ENCODE data around the gene KLK12. TPM values are rescaled to one million over a fixed set of nuclear protein-coding genes. Genes with fewer than 3 reads are reported as not detected.

Gene KLK12
- total RNA-seq, 1 experiment from 2014 or later: not detected

DNA sequence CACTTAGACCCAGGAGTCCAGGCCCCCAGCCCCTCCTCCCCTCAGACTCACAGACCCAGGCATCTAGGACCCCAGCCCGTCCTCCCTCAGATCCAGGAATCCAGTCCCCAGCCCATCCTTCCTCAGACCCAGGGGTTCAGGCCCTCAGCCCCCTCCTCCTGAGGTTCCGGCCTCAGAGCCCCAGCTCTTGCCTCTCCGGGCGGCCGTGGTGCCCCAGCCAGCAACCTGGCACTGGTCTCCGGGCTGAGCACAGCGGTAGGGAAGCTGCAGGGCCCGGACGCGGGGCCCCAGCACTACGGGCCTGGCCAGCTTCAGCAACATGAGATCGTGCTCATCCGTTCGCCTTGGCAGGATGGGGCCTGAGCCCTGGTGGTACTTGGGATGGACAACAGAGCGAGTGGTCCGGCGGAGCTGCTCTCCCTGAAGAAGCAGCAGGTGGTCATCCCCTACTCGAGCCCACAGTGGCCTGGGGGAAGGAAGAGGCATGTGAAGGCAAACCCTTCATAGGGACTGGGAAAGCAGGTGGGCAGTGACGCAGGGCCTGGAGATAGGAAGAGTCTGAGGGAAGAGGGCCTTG, 19.0 kb downstream of the KLK12 start:
- Histone ChIP-seq H2AFZ (ENCODE audit: low read length) (no peak overlapping the region), H3K4me2 (ENCODE audit: insufficient read depth, insufficient read length, low read length) (no peak overlapping the region), H2BK5ac (ENCODE audit: insufficient read length, low read length) (no peak overlapping the region), H4K91ac (ENCODE audit: insufficient read length, low read depth, low read length) (no peak overlapping the region), H3K23ac (ENCODE audit: insufficient read length, low read depth, low read length) (no peak overlapping the region), H2BK15ac (ENCODE audit: low read depth, low read length) (no peak overlapping the region), H3K9me3 (ENCODE audit: control insufficient read depth, low read depth, low read length) (no peaks in the 10 kb centered on the region), H4K20me1 (ENCODE audit: control insufficient read depth, insufficient read depth, insufficient read length) (no peaks in the 10 kb centered on the region), H2AK5ac (ENCODE audit: insufficient read length, low read length) (no peak overlapping the region), H3K18ac (ENCODE audit: insufficient read length, low read depth, low read length) (no peak overlapping the region), H2BK20ac (ENCODE audit: low read depth, low read length, poor library complexity, severe bottlenecking) (no peak overlapping the region), H3K4me1 (ENCODE audit: insufficient read depth, low read length) (no peaks in the 10 kb centered on the region), H3K79me2 (ENCODE audit: insufficient read depth, low read length) (no peaks in the 10 kb centered on the region), H4K8ac (replicated peaks; ENCODE audit: insufficient read length, low read depth, low read length) (no peak overlapping the region), H3K56ac (ENCODE audit: insufficient read length, low read depth, low read length) (no peak overlapping the region), H2BK12ac (ENCODE audit: insufficient read length, low read depth, low read length) (no peak overlapping the region), H3K9ac (ENCODE audit: extremely low read depth, insufficient read length, low read length) (no peak overlapping the region), H2BK120ac (ENCODE audit: low read depth, low read length, poor library complexity, severe bottlenecking) (no peak overlapping the region), H3K23me2 (ENCODE audit: insufficient read length, low read depth, low read length, poor library complexity, severe bottlenecking) (peaks cover 16% of the 10 kb centered on the region), H3K27me3 (ENCODE audit: insufficient read depth, low read length) (no peaks in the 10 kb centered on the region; the same call in 1 of the 2 replicates), H3K14ac (ENCODE audit: insufficient read depth, low read length) (no peak overlapping the region), H3T11ph (ENCODE audit: low read length) (no peak overlapping the region), H3K27ac (ENCODE audit: insufficient read length, low read depth, low read length) (no peak overlapping the region), H4K5ac (ENCODE audit: insufficient read length, low read depth, low read length) (no peak overlapping the region), H3K4ac (ENCODE audit: low read depth, low read length) (no peak overlapping the region), H3K79me1 (ENCODE audit: insufficient read depth, low read depth, low read length, poor library complexity, severe bottlenecking) (no peaks in the 10 kb centered on the region)
- TF ChIP-seq, protein P1, sequence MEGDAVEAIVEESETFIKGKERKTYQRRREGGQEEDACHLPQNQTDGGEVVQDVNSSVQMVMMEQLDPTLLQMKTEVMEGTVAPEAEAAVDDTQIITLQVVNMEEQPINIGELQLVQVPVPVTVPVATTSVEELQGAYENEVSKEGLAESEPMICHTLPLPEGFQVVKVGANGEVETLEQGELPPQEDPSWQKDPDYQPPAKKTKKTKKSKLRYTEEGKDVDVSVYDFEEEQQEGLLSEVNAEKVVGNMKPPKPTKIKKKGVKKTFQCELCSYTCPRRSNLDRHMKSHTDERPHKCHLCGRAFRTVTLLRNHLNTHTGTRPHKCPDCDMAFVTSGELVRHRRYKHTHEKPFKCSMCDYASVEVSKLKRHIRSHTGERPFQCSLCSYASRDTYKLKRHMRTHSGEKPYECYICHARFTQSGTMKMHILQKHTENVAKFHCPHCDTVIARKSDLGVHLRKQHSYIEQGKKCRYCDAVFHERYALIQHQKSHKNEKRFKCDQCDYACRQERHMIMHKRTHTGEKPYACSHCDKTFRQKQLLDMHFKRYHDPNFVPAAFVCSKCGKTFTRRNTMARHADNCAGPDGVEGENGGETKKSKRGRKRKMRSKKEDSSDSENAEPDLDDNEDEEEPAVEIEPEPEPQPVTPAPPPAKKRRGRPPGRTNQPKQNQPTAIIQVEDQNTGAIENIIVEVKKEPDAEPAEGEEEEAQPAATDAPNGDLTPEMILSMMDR (conservative IDR thresholded peaks at IDR 0.05): no peak
- Mint-ChIP-seq H3K9me3 (peaks cover 0 to 13% of the 10 kb centered on the region in 2 experiments; a peak in 4 of 5 replicates), H3K4me3 (peak overlapping the region; percentile 19 to 73; a peak in 4 of 5 replicates), H3K27ac (no peak overlapping the region), H3K4me1 (peaks cover 8 to 18% of the 10 kb centered on the region in 2 experiments), H3K27me3 (ENCODE audit: low read depth) (peaks cover 75% of the 10 kb centered on the region), H3K36me3 (ENCODE audit: insufficient read depth in 1 of 3, low read depth in 3 of 3) (peaks cover 0 to 2% (median 0%) of the 10 kb centered on the region in 3 experiments; a peak in 2 of 7 replicates)
- DNase-seq: no peak
- WGBS (ENCODE audit: extremely low coverage, insufficient read length, low lambda C conversion rate): no CpG with 5 or more reads among the region's 19 CpGs
